KBM-7 (cell line): ENCODE results near the gene MSLN.
"Not testable (repeated sequence)": the region's sequence is repeated elsewhere in the genome, so short reads cannot be mapped to it uniquely, and the experiment has no call there.

ENCODE experiments used
- DNase-seq: peaks from one replicate; pipeline ENCODE4 v3.0.0-alpha.2; 2015
- in situ Hi-C: fragments of 300-500 bp; cut with MboI; formaldehyde crosslinking; loops from 2 replicates; pipeline ENCODE4 v1.14.3; 2020; ENCODE audit warnings: low sequenced_read_pairs, low pct_unique_long_range_greater_than_20kb, mixed read lengths

Gene MSLN

DNA sequence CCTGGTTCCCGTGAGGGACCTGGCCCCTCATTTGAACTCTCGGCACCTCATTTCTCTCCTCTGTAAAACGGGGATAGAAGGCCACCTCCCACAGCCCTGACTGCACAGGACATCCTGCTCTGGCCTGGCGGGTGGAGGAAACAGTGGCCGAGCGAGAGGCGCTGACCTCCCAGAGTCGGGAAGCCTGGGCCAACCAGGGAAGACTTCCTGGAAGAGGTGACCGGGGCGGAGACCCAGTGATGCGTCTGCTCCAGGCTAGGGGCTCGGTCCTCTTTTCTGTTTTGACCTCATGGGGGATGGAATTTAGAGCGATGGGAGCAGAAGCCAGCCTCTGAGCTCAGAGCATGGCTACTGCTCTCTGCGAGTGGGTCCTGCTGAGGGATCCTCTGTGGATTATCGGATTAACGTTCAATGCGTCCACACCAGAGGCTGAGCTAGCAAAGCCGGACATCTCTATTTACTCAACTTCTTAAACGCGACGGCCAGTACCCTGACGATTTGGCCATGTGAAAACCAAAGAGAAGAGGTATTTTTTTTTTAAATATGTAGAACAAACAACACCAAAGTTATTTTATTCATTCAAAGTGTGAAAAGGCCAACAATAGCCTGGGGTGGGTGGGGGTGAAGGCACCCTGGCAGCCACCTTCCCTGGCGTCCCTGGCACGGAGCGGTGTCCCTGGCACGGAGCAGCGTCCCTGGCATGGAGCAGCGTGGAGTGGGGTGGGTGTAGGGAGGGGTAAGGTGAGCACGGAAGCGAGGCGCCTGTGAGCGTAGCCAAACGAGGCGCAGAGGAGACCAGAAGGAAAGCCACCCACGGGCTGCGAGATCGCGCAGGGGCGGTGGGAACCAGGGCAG, 9.2 kb upstream of the MSLN start:
- no peak for DNase-seq
- in situ Hi-C loops = no loop called here

DNA sequence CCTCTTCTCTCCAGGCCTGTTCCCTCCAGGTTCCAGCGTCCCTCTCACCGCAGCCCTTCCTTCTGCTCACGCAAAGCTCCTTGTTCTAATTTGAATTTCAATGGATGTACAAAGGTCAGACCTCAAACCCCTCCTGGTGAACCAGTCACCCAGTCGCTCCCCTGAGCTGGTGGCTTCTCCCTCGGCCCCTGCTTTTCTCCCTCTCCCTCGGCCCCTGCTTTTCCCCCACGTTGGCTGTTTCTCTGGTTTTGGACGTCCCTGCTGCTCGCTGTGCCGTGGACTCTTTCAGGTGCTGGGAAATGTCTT, 8.6 kb upstream of the MSLN start:
- no peak for DNase-seq
- in situ Hi-C loops = no loop called here

DNA sequence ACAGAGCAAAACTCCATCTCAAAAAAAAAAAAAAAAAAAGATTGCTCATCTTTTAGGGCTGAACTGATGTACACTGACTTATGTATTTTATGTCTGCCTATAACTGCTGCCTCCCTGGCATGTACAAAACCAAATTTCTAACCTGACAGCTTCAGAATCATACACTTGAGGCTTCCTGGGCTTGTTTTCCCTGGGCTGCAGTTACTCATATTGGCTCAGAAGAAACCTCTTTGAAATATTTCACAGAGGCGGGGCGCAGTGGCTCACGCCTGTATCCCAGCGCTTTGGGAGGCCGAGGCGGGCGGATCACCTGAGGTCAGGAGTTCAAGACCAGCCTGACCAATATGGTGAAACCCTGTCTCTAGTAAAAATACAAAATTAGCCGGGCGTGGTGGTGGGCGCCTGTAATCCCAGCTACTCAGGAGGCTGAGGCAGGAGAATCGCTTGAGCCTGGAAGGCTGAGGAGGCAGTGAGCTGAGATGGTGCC, 6.4 kb upstream of the MSLN start:
- DNase-seq = not testable (repeated sequence)

DNA sequence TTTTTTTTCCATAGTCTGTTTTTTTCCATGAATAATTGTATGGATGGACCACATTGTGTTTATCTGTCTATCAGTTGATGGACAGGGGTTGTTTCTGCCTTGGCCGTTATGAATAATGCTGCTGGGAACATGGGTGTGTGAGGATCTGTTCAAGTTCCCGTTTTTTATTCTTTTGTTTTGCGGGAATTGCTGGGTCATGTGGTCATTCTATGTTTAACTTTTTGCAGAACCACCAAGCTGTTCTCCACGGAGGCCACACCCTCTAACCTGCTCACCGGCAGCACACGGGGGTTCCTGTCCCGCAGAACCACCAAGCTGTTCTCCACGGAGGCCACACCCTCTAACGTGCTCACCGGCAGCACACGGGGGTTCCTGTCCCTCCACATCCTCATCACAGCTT, 5.9 kb upstream of the MSLN start:
- in situ Hi-C loops = no loop called here
- DNase-seq = peak; percentile 84

More for the DNA sequence above, 6.4 kb upstream of the MSLN start:
- in situ Hi-C loops = not testable (repeated sequence)

DNA sequence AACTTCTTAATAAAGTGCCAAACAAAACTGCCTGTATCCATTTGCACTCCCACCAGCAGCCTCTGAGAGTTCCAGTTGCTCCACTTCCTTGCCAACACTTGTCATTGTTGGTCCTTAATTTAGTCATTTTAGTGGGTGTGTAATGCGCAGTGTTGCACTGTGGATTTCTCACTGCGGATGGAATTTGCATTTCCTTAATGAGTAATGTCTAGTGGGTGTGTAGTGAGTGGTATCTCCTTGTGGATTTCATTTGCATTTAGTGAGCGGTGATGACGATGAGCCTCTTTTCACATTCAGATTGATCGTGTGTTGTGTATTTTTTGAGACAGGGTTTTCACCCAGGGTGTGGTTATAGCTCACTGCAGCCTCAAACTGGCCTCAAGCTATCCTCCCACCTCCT, 4.1 kb upstream of the MSLN start:
- DNase-seq = no peak
- in situ Hi-C loops = no loop called here

DNA sequence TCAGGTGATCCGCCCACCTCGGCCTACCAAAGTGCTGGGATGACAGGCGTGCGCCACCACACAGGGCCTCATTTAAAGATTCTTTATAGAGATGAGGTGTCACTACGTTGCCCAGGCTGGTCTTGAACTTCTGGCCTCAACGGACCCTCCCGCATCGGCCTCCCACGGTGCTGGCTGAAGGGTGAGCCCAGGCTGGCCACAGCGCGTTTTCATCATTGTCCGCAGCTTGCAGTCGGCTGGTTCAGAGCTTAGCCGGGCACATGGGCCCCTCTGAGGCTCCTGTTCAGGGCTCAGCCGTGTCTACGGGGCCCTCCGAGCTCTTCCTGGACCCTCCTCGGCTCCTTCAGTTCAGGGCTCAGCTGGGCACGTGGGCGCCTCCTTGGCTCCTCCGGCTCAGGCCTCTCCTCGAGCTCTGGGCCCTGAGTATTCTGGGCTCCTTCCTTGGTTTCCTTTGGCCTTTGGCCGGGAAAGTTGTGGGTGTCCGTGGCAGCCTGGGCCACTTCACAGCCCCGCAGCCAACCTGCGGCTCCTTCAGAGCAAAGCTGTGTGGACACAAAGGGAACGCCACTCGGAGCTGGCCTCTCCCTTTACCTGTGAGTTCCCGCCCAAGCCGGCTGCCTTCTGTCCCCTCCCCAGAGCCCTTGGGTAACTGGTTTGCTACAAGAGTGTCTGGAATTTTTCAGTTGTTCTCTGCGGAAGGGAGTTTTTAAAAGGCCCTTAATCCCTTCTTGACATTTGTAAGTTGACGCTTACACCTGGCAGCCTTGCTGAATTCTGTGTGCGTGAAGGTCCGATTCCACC, 1.2 kb upstream of the MSLN start:
- in situ Hi-C loops = no loop called here
- DNase-seq = no peak

DNA sequence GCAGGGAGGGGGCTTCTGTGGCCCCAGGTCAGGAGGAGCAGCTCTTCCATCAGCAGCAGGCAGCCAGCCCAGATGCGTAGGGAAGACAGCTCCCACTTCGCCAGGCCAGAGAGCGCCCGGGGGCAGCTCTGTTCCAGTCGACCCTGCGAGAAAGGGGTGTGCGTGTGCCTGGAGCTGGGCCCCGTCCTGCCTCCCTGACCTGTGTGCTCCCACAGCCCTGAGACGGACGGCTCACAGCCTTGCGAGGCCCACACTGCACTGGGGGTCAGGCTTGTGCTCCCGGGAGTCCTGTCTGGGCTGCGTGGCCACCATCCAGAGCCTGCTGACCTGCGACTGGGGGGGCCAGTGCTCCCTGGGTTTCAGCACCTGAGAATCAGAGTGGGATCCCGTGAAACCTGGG, 469 bp upstream of the MSLN start:
- no peak for DNase-seq
- in situ Hi-C loops = no loop called here

DNA sequence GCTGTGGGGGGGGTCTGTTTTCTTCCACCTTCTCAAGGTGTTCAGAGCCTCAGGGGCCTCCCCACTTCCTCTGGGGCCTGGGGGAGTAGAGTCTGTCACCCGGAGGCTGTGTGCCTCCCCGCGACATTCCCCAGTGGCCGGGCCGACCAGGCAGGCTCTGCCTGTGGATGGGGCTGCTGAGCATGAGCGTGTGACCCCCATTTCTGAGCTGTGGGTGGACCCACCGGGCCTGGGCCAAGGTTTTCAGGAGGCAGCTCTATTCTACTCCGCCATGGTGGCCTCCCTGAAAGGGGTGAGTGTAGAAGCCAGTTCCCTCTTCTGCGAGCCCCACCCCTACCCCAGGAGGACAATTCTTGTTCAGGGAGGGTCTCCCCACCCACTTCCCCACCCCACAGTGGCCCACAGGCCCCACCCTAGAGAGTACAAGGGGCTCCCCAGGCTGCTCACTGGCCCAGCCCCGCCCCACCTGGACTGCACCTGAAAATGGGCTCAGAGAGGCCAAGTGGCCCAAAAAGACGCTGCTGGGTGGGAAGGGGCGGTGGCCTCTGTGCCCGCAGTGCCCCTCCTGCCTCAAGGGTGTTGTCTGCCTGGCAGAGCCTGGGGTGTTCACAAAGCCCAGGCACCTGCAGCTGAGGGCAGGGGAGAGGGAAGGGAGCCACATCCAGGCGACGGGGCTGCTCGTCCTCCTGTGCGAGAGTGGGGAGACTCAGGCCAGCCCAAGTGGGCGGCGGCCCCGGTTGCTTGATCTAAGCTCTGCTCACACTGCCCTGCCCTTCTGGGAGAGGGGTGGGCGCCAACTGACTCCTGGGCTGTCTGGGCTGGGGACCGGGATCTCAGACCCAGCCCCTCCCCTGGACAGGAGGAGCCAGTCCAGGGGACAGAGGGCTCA, 1.3 kb downstream of the MSLN start:
- DNase-seq = no peak
- in situ Hi-C loops = no loop called here

DNA sequence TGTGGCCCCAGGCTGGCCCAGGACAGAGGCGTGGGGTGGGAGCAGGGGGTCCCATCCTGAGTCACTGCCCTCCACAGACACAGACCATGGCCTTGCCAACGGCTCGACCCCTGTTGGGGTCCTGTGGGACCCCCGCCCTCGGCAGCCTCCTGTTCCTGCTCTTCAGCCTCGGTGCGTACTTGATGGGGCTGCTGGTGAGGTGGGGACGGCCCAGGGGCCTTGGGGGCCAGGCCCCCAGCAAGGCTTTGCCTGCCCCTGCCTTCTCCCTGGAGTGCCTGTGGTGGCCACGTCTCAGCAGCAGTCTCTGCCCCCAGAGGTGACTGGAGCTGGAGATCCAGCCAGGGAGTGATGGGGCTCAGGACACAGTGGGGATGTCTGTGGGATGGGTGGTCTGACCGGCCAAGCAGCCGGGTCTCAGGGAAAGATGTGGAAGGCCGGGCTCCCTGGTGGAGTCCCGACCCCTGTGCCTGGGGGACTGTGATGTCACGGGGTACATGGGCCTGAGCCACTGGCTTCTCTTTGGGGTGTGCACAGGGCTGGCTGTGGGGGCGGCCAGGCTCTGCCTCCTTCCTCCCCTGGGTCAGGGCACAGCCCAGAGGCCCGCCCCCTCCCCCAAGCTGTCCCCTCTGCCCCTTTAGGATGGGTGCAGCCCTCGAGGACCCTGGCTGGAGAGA, 2.2 kb downstream of the MSLN start:
- in situ Hi-C loops = no loop called here
- no peak for DNase-seq

DNA sequence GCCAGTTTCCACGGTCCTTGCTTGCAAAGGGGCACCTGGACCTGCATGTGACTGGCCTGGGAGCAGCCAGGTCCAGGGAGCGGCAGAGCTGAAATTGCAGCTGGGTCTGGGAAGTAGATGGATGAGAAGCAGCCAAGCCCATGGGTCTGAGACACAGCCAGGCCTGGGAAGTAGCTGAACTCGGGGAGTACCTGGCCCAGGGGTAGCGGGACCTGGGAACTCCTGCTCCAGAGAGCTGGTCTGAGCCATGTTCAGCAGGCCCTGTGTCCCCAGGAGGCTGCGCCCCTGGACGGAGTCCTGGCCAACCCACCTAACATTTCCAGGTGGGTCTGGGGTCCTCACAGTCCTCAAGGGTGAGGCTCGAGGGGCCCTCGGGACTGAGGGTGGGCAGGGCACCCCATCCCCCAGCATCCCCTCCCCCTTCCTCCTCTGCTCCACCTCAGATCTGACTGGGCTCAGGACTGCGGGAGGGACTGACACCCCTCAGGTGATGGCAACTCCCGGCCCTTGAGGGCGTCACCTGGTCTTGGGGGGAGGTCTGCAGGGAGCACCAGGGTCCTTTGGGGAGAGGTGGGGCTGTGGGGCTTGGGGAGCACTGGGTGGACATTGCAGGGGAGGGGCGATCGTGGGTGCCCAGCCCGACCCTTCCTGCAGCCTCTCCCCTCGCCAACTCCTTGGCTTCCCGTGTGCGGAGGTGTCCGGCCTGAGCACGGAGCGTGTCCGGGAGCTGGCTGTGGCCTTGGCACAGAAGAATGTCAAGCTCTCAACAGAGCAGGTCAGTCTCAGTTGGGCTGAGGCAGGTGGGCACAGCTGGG, 3.0 kb downstream of the MSLN start:
- in situ Hi-C loops = no loop called here
- no peak for DNase-seq

DNA sequence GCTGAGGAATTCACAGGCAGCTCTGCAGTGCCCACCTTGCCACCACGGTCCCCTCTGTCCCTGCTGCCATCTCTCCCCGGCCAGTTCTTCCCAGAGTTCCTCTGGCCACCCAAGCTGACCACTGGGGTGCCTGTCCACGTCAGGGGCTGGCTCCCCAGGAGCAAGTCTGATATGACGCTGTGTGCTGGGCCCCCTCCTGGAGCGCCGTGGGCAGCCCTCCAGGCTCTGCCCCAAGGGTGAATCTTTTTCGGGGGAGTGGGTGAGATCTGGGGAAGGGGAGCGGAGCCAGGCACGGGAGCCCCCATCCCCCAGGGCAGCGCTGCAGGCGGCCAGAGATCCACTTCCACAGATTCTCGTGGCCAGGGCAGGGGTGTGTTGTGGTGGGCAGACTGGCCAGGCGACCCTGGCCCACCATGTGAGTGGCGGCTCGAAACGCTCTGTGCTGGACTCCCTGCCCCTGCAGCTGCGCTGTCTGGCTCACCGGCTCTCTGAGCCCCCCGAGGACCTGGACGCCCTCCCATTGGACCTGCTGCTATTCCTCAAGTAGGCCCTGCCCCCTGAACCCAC, 3.7 kb downstream of the MSLN start:
- in situ Hi-C loops = no loop called here
- DNase-seq = no peak

DNA sequence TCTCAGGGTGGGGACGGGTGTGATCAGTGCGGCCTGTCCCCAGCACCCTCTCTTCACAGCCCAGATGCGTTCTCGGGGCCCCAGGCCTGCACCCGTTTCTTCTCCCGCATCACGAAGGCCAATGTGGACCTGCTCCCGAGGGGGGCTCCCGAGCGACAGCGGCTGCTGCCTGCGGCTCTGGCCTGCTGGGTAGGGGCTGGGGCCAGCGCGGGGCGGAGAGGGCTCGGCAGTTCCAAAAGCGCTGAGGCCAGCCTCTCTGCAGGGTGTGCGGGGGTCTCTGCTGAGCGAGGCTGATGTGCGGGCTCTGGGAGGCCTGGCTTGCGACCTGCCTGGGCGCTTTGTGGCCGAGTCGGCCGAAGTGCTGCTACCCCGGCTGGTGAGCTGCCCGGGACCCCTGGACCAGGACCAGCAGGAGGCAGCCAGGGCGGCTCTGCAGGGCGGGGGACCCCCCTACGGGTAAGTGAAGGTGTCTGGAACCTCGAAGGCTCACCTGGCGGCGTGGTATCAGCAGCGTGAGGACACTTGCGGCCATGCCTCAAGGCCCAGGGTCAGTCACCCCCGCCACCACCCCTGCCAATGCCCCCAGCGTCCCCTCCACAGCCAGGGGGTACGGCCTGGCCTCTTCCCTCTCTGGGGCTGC, 4.4 kb downstream of the MSLN start:
- DNase-seq = no peak
- in situ Hi-C loops = no loop called here

DNA sequence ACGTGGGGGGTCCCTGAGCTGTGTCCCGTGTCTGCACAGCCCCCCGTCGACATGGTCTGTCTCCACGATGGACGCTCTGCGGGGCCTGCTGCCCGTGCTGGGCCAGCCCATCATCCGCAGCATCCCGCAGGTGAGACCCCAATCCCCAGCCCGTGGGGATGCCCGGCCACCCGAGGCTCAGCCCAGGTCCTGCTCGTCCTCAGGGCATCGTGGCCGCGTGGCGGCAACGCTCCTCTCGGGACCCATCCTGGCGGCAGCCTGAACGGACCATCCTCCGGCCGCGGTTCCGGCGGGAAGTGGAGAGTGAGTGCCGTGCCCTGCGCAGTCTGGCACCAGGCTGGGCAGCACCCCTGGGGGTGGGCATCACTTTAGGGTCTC, 4.9 kb downstream of the MSLN start:
- no peak for DNase-seq

DNA sequence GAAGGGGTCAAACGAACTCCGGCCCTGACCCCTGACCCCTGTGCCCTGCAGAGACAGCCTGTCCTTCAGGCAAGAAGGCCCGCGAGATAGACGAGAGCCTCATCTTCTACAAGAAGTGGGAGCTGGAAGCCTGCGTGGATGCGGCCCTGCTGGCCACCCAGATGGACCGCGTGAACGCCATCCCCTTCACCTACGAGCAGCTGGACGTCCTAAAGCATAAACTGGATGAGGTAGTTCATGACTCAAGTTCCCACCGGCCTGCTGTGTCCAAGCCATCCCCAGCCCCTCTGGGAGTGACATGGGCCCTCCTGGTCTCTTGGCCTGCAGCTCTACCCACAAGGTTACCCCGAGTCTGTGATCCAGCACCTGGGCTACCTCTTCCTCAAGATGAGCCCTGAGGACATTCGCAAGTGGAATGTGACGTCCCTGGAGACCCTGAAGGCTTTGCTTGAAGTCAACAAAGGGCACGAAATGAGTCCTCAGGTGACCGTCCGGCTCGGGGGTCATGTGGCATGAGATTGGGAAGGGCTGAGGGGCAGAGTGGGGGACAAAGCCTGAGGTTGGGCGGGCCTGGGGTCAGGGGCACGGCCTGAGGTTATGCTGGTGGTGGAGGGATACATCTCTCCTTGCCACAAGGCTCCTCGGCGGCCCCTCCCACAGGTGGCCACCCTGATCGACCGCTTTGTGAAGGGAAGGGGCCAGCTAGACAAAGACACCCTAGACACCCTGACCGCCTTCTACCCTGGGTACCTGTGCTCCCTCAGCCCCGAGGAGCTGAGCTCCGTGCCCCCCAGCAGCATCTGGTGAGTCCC, 5.7 kb downstream of the MSLN start:
- DNase-seq = no peak
- in situ Hi-C loops = no loop called here

More for the DNA sequence above, 4.9 kb downstream of the MSLN start:
- in situ Hi-C loops = no loop called here

DNA sequence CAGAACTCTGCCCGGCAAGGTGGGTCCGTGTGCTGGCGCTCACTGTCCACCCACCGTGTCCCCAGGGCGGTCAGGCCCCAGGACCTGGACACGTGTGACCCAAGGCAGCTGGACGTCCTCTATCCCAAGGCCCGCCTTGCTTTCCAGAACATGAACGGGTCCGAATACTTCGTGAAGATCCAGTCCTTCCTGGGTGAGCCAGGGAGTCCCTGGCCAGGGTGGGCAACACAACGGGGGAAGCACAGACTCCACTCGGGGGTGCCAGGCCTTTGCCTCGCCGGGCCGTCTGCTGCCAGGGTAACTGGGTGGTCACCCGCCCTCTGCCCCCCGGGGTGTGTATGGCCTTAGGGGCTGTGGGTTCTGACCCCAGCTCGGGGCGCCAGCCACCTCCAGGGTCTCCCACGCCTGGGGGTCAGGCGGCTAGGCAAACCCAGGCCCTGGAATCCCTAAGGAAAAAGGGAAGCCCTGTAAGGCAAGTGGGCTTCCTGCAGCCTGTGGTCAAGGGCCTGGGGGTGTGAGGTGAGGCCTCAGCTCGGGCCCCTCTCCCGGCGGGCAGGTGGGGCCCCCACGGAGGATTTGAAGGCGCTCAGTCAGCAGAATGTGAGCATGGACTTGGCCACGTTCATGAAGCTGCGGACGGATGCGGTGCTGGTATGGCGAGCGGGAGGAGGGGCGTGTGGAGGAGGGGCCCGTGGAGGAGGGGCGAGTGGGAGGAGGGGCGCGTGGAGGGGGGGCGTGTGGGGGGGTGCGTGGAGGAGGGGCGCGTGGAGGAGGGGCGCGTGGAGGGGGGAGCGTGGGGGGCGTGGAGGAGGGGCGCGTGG, 6.5 kb downstream of the MSLN start:
- in situ Hi-C loops = no loop called here
- DNase-seq = no peak

DNA sequence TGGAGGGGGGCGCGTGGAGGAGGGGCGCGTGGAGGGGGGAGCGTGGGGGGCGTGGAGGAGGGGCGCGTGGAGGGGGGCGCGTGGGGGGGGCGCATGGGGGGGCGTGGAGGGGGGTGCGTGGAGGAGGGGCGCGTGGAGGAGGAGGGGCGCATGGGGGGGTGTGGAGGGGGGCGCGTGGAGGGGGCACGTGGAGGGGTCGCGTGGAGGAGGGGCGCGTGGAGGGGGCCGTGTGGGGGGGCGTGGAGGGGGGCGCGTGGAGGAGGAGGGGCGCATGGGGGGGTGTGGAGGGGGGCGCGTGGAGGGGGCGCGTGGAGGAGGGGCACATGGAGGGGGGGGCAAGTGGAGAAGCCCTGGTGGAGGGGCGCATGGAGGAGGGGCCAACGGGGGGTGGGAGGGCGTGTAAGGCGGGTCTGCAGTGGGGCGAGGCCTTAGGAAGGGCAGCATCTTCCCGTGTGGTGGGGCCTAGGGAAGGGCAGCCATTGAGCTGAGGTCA, 7.3 kb downstream of the MSLN start:
- in situ Hi-C loops = no loop called here

More for the DNA sequence above, 7.3 kb downstream of the MSLN start:
- DNase-seq = no peak
